ENCODE data around the gene ARHGAP6. TPM values are rescaled to one million over a fixed set of nuclear protein-coding genes. Genes with fewer than 3 reads are reported as not detected.

The ARHGAP6 gene
- total RNA-seq, 1 experiment from 2014 or later: 0.50 TPM

DNA sequence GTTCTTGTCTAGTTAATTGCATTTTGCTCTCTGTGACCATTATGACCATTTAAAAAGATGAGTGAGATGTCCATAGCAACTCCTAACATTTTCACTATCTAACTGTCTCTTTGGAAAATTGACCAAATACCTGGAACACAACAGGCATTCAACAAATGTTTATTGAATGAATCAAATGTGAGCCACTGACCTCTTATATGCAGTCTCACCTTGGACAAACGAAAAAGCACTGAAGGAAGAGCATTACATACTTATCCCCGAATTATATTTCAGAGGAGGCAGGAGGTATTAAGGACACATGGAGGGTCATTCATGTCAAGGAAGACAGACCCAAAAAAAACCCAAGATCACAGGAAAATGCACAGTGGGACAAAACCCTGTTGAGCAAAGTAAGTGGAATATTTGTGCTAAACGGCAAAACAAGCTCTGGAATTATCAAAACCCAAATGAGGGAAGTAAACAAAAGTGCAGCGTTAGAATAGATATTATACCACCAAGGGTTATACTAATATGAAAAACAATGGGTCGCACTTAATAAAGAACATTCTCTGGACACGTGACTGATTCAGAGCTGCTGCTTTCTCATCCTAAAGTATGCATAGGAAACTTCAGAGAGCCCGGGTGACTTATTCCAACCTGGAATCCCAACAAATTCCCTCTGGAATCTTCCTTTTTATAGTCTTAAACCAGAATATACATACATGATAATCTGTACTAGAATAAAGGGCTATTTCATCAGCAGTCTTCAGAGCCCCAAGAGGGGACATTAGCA lies 240.6 kb downstream of the ARHGAP6 start:
- POLR2A ChIA-PET: no interaction called here
- intact Hi-C loops (cut with micrococcal nuclease; ENCODE audit: unreplicated experiment): no loop called here
- Mint-ChIP-seq H3K36me3 (ENCODE audit: insufficient read depth, unreplicated experiment) (no peaks in the 10 kb centered on the region), H3K27me3 (ENCODE audit: insufficient read depth, unreplicated experiment) (no peaks in the 10 kb centered on the region), H3K27ac (ENCODE audit: unreplicated experiment) (no peak overlapping the region), H3K4me3 (ENCODE audit: unreplicated experiment) (no peak overlapping the region), H3K4me1 (ENCODE audit: low read depth, unreplicated experiment) (no peaks in the 10 kb centered on the region), H3K9me3 (ENCODE audit: unreplicated experiment) (peaks cover 8% of the 10 kb centered on the region)
- Histone ChIP-seq H3K27me3 (replicated peaks; ENCODE audit: control insufficient read depth, insufficient read depth, low read length) (no peaks in the 10 kb centered on the region), H3K36me3 (ENCODE audit: control insufficient read depth, insufficient read depth, low read length) (no peaks in the 10 kb centered on the region), H3K9me3 (no peaks in the 10 kb centered on the region), H3K4me3 (ENCODE audit: low read depth, low read length) (no peak overlapping the region), H3K4me1 (no peaks in the 10 kb centered on the region)
- no peak for TF ChIP-seq CTCF (IDR thresholded peaks at IDR 0.05; ENCODE audit: insufficient read depth in 1 of 2, low read depth in 1 of 2, low read length in 1 of 2, severe bottlenecking in 1 of 2, unreplicated experiment in 1 of 2)
- no TSS peak for BruUV-seq (replicated peaks)
- no peak for DNase-seq
- CTCF ChIA-PET: no interaction called here

GRCh38 chrX:11423949-11424348 lies 241.8 kb downstream of the ARHGAP6 start:
- no peak overlapping the region for H3K27ac Mint-ChIP-seq (ENCODE audit: unreplicated experiment)
- CTCF ChIA-PET: no interaction called here
- H3K36me3 Mint-ChIP-seq (ENCODE audit: insufficient read depth, unreplicated experiment): no peaks in the 10 kb centered on the region
- no peaks in the 10 kb centered on the region for H3K36me3 ChIP-seq (ENCODE audit: control insufficient read depth, insufficient read depth, low read length)
- TF ChIP-seq CTCF (IDR thresholded peaks at IDR 0.05; ENCODE audit: insufficient read depth in 1 of 2, low read depth in 1 of 2, low read length in 1 of 2, severe bottlenecking in 1 of 2, unreplicated experiment in 1 of 2): no peak
- intact Hi-C loops (cut with micrococcal nuclease; ENCODE audit: unreplicated experiment): no loop called here
- H3K27me3 Mint-ChIP-seq (ENCODE audit: insufficient read depth, unreplicated experiment): no peaks in the 10 kb centered on the region
- H3K9me3 Mint-ChIP-seq (ENCODE audit: unreplicated experiment): peaks cover 8% of the 10 kb centered on the region
- H3K4me3 Mint-ChIP-seq (ENCODE audit: unreplicated experiment): no peak overlapping the region
- POLR2A ChIA-PET: no interaction called here
- no peaks in the 10 kb centered on the region for H3K4me1 Mint-ChIP-seq (ENCODE audit: low read depth, unreplicated experiment)
- no peaks in the 10 kb centered on the region for H3K27me3 ChIP-seq (replicated peaks; ENCODE audit: control insufficient read depth, insufficient read depth, low read length)
- no peaks in the 10 kb centered on the region for H3K4me1 ChIP-seq
- H3K9me3 ChIP-seq: no peaks in the 10 kb centered on the region
- no TSS peak for BruUV-seq (replicated peaks)
- no peak for DNase-seq
- H3K4me3 ChIP-seq (ENCODE audit: low read depth, low read length): no peak overlapping the region

DNA sequence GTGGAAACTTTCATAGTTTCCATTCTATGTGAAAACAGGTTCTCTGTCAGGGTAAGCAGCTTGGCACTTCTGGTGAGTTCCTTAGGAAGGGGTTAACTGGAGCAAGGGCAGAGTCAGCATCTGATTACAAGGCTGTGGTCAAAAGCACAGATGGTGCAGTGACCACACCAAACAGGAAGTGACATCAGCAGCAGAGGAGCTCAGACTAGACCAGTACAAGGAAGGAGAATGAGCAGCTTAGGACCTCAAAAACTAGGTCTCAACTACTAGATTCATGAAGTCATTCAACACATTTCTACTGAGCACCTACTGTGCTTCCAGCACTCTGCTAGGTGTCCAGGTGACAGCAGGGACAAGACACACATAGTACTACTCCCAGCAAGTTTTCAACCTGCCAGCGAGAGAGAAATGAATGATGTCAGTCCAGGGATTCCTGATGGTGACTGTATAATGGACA lies 242.3 kb downstream of the ARHGAP6 start:
- POLR2A ChIA-PET: no interaction called here
- Mint-ChIP-seq H3K27ac (ENCODE audit: unreplicated experiment) (no peak overlapping the region), H3K4me3 (ENCODE audit: unreplicated experiment) (no peak overlapping the region), H3K9me3 (ENCODE audit: unreplicated experiment) (peaks cover 8% of the 10 kb centered on the region), H3K36me3 (ENCODE audit: insufficient read depth, unreplicated experiment) (no peaks in the 10 kb centered on the region), H3K27me3 (ENCODE audit: insufficient read depth, unreplicated experiment) (no peaks in the 10 kb centered on the region), H3K4me1 (ENCODE audit: low read depth, unreplicated experiment) (no peaks in the 10 kb centered on the region)
- no peak overlapping the region for H3K4me3 ChIP-seq (ENCODE audit: low read depth, low read length)
- no peak for DNase-seq
- CTCF ChIA-PET: no interaction called here
- H3K27me3 ChIP-seq (replicated peaks; ENCODE audit: control insufficient read depth, insufficient read depth, low read length): no peaks in the 10 kb centered on the region
- BruUV-seq (replicated peaks): no TSS peak
- no peak for TF ChIP-seq CTCF (IDR thresholded peaks at IDR 0.05; ENCODE audit: insufficient read depth in 1 of 2, low read depth in 1 of 2, low read length in 1 of 2, severe bottlenecking in 1 of 2, unreplicated experiment in 1 of 2)
- intact Hi-C loops (cut with micrococcal nuclease; ENCODE audit: unreplicated experiment): no loop called here
- H3K4me1 ChIP-seq: no peaks in the 10 kb centered on the region
- no peaks in the 10 kb centered on the region for H3K9me3 ChIP-seq
- H3K36me3 ChIP-seq (ENCODE audit: control insufficient read depth, insufficient read depth, low read length): no peaks in the 10 kb centered on the region
